HG03066 (cell line): Measurements from ENCODE around the gene PDZD4.

Experiments
- ATAC-seq: cut with Tn5 transposase; IDR thresholded peaks from one replicate; pipeline ENCODE4 v1.9.1; 2021; ENCODE audit warnings: low read depth; ENCODE audit not compliant: unreplicated experiment

PDZD4 gene

DNA sequence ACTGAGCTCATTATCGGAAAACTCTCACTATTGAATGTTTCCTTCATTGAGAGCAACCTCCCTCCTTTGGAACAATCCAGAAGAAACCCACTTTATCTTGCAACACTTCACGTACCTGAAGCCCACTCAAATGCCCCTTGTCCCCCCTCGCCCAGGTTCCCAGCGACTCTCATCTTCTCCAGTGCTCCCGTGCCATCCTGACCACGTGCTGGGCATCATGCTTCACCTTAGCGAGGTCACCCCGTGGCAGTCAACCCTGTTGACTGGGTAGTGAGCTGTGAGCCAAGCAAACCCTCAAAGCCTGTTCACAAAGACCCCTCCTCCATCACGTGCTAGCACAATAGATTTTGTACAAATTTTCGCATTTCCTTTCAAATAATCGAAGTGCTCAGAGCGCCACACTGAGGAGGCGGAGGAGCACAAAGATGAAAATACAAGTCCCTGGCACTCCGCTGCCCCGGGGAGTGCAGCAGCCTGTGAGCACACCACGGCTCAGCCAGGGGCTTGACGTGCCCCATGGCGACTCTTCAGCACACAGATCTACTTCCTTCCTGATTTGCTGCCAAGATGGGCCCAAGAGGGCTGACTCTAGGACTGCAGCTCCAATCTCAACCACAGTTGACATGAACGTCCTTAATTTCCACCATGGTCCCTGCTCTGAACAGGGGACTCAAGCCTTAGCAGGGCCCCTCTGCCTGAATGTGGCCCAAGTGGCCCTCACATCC, 15.6 kb downstream of the PDZD4 start:
- no peak for ATAC-seq

DNA sequence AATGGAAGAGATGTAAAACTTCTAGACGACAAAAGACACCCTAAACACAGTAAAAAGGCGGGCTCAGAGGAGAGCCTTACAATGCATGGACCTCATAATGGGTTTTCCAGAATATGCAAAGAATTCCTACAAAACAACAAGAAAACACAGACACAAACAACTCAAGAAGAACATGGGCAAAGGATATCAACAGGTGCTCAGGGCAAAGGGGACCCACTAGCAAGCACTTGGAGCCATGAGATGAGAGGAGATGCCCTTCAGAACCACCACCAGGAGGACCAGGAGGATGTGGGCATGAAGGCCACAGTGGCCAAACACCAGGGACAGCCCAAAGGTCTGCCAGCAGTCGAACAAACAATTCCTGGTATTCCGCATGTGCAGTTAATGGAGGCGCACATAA, 17.2 kb downstream of the PDZD4 start:
- no peak for ATAC-seq

DNA sequence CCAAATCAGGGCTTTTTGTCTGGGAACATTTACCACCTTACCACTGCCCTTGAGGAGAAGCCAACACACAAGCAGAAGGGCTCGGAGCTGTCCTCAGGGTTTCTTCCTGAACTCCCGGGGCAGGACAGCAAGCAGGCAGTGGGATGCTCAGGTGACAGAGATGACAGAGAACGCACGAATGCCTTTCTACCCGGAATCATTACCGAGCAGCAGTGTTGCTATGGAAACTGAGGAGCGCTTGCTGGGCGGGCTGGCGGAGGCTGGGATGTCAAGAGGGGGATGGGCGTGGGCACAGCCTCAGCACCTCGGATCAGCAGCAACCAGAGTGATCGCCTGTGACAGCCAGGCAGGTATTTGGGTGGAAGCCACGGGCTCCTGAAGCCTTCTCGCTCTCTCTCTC, 18.1 kb downstream of the PDZD4 start:
- ATAC-seq, result no peak

DNA sequence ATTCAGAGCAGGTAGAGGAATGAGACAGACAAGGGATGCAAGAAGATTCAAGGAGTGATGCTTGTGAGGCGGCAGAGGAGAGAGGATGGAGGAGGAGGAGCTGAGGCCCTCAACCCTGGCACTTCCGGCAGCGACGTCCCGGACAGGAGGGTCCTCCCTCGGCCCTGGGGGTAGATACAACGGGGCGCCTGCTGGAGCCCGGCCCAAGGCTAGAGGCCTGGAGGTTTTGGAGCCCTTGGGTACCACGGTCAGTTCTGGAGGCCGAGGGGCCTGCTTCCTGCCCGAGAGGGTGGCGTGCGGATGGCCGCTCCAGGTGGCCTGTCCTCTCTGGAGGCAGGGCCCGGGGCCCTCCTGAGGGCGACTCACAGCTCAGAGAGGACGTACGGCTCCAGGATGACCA, 22.4 kb downstream of the PDZD4 start:
- no peak for ATAC-seq

DNA sequence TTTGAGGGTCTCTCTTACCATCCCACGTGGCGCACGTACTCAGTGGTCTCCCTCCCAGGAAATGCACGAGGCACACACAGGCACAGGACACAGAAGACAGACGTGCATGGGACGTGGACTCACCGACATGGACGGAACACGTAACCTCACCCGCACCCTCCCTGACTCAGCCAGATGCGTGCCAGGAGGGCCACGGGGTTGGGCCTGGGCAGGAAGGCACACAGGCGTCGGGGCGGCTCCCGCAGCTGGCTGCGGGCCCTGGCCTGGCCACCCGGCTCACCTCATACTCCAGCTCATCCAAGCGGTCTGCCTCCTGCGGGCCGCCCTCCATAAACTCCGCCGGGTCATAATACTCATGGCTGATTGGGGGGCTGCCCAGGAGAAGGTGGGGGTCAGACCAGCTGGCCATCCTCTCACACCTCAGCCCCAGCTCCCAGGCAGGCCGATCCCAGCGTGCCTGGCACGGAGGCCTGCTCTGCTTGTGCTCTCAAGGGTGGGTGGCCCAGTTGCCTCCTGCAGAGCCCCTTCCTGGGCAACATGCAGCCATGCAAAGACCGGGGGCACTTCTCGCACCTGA, 23.3 kb downstream of the PDZD4 start:
- ATAC-seq, result no peak

DNA sequence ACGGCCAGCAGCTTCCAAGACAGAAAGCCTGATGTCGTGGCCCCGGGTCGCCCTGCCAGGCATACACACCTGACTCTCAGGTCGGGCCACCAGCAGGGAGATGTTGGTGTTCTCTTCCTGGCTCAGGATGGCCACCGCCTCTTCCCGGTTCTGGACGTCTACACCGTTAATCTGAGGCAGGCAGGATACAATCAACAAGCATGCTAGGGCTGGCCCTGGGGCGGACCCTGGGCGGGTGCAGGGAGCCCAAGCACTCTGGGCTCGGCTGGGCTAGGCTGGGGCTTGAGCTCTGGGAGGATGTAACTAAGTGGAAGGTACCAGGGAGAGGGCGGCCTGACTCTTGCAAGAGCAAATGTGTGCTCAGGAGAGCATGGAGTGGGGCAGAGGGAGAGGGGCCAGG, 24.9 kb downstream of the PDZD4 start:
- no peak for ATAC-seq

DNA sequence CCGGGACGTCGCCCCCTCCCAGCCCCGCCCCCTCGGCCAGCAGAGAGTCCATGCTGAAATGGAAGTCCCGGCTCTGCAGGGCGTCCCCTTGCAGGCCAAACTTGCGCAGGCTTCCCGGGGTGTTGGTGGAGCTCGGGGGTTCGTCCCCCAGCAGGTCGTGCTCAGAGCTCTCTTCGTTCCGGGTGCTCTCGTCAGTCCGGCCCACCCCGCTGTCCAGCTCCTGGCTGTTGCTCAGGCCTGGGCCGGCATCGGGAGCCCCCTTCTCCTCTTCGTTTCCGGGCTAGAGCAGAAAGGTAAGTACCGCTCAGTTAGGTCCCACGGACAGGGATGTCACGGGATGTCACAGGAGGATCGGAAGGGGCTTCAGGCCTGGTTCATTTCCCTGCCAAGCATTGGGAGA, 25.7 kb downstream of the PDZD4 start:
- no peak for ATAC-seq

DNA sequence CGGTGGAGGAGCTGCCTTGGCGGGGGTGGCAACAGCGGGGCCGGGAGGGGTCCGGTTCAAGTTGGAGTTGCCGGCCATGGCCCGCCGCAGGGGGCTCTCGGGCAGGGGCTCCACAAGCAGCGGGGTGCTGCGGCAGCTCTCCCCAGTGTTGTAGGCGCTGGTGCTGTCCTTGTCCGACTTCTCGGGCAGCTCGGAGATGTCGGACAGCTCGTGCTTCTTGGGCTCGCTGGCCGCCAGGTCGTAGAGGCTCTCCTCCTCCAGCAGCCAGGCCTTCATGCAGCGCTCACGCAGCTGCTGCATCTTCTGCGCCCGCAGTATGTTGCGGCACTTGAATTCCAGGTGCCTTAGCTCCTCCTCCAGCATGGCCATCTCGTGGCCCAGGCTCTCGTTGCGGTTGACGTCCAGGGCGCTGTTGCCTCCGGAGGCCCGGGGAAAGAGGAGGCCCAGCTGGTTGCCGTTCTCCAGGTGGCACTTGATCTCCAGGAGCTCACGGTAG, 26.2 kb downstream of the PDZD4 start:
- no peak for ATAC-seq

DNA sequence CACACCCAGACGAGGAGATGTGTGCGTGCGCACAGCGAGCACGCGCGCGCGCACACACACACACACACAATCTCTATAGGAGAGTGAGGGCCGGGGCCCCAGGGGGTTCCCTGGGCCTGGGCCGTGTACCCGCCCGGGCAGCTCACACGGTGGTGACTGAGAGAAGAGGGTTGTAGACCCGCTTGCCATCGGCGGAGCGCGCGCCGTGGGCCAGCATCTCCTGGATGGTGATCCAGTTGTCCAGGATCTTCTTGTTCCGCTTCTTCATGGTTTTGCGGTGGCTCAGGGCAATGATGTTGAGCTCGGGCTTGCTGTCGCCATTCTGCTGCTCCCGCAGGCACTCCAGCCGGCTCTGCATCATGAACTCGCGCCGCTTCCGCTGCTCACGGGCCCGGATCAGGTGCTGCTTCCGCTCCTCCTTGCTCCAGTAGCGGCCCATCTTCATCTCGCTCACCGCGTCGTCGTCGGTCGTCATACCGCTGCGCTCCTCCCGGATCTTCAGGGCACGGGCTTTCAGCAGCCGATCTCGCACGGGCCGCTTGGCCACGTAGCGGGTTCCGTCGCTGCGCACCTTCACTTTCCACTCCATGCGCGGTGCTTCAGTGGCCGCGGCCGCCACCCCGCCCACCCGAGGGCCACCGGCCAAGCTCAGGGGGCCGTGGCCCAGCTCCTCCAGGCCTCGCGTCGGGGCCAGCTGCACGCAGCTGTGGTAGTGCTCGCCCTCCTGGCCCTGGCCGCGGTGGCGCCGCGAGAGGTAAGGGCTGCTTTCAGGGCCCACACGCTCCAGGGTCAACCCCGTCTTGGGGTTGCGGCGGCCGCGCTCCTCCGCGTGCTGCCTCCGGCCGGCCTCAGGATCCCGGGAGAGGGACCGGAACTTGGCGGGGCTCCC, 26.9 kb downstream of the PDZD4 start:
- no peak for ATAC-seq

DNA sequence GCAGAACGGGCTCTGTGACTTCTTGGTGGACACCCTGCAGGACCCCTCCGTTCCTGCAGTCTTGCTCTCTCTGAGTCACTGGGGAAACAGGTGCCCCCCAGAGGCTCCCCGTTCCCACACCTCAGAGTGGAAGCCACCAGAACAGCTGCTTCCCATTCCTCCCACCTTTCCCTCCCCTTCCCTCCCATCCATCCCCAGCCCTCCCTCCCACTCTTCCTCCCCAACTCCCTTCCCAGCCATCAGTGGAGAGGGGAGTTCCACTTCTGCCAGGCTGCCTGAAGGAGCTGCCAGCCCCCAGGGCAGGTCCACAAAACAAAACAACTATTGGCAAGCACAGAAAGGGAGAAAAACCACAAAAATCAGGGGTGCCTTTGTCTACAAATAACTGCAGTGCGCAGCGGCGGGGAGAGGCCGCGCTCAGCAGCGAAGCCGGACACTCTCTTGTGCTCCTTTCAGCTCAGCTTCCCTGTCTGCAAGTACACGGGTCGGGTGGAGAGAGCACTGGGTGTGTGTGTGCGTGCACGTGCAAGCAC, 27.8 kb downstream of the PDZD4 start:
- no peak for ATAC-seq

DNA sequence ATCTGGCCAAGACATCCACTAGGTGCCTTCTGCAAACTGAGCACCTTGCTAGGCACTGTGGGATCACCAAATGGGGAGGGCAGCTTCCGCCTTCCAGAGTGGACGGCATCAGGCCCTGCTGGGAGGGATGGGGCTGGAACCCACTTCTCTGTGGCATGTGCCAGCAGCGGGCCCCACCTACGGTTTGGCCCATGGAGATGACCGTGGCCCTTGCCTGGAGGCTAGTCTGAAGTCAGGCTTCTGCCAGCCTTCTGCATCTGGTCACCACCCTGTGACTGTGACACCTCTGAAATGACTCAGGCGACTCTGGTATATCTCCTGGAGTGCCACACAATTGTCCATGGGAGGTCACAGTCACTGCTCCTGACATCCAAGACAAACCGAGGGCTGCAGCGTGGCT, 28.7 kb downstream of the PDZD4 start:
- ATAC-seq, result no peak

DNA sequence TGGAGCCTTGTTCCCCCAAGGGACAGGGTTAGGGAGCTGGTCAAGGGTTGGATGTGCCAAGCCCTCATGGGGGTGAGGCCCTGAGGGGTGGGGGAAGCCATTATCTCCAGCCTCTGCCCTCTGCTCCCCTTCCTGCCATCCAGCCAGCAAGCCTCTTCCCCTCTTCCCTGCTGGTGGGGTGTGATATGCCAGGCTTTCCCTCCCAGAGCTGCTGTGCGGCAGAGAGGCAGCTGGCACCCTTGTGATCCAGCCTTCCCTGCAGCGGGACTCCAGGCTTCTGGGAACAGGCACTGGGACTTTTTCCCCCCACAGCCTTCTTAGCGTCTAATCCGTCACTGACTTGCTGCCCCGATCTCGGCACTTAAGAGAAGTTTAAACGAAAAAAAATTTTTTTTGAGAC, 29.6 kb downstream of the PDZD4 start:
- no peak for ATAC-seq

DNA sequence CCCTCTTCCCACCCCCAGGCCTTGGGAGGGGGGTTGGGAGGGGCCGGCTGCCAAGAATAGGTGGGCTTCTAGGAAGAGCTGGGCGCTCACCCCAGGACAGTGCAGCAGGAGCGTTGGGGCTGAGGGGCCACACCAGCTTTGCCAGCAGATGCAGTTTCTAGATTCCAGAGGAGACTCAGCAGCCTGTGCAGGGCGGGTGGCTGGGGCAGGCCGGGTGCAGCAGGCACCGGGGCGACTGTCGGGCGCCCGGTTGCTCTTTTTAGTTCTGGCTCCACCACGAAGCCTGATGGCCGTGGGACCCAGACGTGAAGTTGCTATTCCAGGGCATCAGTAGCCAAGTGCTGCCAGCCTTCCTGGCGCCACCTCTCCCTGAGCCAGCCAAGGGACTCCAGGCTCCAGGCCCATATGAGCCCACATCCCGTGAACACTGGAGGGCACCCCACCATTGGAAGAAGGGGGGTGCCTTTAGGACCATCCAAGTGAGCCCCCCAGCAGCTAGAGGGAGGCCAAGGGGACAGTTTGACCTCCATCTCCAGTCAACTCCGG, 30.1 kb downstream of the PDZD4 start:
- no peak for ATAC-seq

DNA sequence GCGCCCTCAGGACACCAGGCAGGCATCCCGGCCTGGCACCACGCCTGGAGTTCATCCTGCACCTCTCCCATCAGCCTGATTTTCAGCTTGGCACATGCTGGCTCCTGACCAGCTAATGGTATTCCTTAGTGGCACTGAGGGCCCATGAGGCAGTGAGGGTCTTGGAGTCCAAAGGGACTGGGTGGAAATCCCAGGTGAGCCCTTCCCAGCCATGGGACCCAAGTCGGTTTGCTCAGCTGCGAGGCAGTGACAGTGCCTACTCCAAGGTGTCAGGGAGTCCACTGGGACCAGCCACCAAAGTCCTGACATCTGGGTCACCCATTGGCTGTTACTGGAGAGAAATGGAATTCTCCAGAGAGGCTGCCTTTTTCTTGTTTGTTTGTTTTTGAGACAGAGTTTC, 31.0 kb downstream of the PDZD4 start:
- ATAC-seq, result no peak

DNA sequence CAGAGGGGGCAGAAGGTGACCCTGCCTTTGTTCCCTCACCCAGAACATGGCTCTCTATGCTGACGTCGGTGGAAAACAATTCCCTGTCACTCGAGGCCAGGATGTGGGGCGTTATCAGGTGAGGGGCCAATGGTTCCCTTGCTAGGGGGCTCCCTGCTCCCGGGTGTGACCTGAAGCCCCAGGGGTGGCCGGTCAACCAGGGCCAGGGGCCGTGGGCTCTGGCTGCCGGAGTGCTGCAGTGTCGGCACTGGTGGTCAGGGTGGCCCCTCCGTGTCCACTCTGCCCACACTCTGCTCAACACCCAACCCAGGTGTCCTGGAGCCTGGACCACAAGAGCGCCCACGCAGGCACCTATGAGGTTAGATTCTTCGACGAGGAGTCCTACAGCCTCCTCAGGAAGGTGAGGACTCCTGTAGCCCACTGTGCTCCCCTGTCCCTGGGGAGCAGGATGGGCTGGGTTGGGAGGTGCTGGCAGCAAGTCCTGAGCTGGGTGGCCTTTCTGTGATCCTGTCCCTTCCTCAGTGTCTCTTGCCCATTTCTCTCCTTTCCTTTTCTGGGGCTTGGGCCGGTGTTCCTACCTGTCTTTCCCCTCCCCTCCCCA, 32.8 kb downstream of the PDZD4 start:
- ATAC-seq, result no peak

DNA sequence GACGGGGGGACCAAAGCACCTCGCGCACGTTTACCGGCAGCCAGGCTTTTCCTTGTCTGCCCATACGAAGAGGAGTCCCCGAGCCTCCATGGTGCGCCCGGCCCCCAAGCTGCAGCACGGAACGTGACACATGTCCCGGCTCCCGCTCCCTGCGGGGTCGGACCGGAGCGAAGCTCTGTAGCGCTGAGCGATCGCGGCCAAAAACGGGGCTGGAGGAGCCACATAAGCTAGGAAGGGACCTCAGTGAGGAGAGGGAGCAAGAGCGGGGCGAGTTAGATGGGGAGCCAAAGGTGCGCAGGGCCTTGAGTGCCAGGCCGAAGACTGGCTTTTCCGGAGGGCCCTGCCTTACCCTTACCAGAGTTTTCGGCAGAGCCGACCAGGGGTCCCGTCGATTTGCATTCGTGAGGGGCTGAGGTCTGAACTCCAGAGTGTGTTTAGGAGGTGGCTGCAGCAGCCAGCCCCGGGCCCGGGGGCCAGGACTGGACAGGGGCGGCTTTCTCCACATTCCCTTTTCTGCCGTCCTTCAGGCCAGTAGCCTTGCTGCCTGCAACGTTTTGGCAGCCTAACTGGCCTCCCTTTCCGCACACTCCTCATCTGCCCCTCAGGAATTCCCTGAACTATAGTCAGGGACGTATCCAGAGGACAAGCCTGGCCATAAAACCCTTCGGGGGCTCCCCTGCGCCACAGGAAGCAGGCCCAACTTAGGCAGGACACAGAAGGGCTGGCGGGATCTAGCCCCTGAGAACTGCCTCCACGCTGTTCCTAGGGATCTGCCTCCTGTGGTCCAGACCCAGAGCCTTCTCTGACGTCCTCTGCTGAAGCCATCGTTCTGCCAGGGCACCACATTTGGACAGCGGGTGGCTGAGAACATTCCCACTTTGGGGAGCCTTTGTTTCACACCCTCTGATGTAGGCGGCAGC, 35.2 kb downstream of the PDZD4 start:
- ATAC-seq, result no peak

DNA sequence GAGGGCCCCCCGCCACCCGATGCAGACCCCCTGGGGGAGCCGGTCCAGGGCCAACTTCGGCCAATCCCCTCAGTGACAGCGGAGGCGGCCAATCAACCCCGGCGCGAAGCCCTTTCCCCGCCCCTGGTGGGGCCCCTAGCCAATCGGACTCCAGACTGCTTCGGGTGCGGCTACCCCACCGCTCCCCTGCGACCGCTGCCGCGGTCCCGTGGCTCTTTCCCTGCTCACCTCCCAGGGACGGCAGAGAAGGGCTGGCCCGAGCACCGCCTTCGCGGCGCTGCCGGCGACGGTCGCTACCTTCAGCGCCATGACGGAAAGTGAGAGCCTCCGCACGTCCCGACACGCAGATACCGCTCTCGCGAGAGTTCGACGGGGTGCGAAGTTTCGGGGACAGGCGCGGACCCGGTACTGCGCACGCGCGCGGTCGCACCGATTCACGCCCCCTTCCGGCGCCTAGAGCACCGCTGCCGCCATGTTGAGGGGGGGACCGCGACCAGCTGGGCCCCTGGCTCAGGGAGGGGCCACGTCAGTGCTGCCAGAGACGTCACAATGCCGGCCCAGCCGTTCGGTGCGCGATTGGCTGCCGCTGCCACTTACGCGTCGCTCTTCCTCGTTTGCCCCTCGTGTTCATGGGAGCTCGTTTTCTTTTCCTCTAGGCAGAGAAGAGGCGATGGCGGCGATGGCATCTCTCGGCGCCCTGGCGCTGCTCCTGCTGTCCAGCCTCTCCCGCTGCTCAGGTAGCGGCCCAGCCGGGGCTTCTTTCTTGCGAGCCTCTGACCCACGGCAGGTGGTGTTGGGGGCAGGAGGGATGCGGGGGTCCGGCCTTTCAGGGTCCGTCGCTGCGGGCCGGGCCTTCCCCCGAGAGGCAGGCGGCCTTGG, 36.1 kb downstream of the PDZD4 start, which contains the start of the genes IDH3G and SSR4:
TSS of gene IDH3G (minus strand) at position 358 of the 879 bp plus-strand sequence. CDS start at position 309, 49 bp downstream.
TSS of gene SSR4 (plus strand) at position 651 of the 879 bp plus-strand sequence. CDS start at position 671, 20 bp downstream.
- peak; percentile 89 for ATAC-seq

DNA sequence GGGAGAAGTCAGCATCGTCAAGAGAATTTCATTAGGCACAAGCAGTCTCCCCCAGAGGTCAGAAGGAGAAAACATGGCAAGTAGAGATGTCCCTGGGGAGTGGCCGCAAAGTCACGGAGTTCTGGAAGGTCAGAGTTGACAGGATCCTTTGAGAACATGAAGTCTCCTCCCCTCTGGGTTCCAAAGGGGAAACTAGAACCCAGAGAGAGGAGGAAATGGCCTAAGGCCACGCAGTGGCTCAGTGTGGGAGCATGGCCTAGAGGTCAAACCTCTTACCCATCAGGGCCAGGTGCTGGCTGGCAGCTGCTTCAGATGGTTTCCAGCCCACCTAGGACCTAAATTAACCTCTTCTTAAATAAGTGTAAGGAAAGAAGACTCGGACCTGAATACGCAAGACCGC, 37.1 kb downstream of the PDZD4 start:
- no peak for ATAC-seq
